Transverse colon (tissue), 3 donors: ENCODE measurements around the gene ENTHD1.

Experiments used
- POLR2A ChIP-seq: fragments of 450-650 bp; IDR thresholded peaks from one replicate; pipeline ENCODE4 v1.6.1; 2016; ENCODE audit warnings: antibody characterized with exemption, mild to moderate bottlenecking, moderate library complexity
- TF ChIP-seq, protein P1 (sequence below), 5 experiments: fragments of 200-600 bp in 3 of 5; fragments of 450-650 bp in 2 of 5; sonication (generic) in 3 of 5; IDR thresholded peaks; 1 replicate in 2 of 5; 2 replicates in 3 of 5; pipeline ENCODE4 v1.5.1; 2016 to 2017; ENCODE audit warnings: antibody characterized with exemption in 5 of 5, inconsistent platforms in 3 of 5, mild to moderate bottlenecking in 2 of 5, moderate library complexity in 1 of 5

- TF ChIP-seq, protein P1, sequence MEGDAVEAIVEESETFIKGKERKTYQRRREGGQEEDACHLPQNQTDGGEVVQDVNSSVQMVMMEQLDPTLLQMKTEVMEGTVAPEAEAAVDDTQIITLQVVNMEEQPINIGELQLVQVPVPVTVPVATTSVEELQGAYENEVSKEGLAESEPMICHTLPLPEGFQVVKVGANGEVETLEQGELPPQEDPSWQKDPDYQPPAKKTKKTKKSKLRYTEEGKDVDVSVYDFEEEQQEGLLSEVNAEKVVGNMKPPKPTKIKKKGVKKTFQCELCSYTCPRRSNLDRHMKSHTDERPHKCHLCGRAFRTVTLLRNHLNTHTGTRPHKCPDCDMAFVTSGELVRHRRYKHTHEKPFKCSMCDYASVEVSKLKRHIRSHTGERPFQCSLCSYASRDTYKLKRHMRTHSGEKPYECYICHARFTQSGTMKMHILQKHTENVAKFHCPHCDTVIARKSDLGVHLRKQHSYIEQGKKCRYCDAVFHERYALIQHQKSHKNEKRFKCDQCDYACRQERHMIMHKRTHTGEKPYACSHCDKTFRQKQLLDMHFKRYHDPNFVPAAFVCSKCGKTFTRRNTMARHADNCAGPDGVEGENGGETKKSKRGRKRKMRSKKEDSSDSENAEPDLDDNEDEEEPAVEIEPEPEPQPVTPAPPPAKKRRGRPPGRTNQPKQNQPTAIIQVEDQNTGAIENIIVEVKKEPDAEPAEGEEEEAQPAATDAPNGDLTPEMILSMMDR (IDR thresholded peaks at IDR 0.05) = no peak
- no peak for TF ChIP-seq POLR2A
Observed at GRCh38 chr22:39897841-39898240, 4.3 kb upstream of the ENTHD1 start.
